GM13976 (cell line): ENCODE measurements around the gene CYP11A1.

Source experiments
- DNase-seq: peaks from one replicate; pipeline ENCODE4 v3.0.0; 2012; ENCODE audit warnings: low spot score
- CTCF ChIP-seq: IDR thresholded peaks from 2 replicates; pipeline ENCODE4 v1.5.1; 2012; ENCODE audit warnings: borderline replicate concordance, mild to moderate bottlenecking; ENCODE audit not compliant: insufficient read depth; ENCODE audit errors: extremely low read depth, missing control alignments, control extremely low read depth
- in situ Hi-C: fragments of 300-500 bp; cut with MboI; formaldehyde crosslinking; loops from one replicate; pipeline ENCODE4 v1.12.0; 2022; ENCODE audit warnings: low sequenced_read_pairs, mixed read lengths, inconsistent platforms; ENCODE audit not compliant: unreplicated experiment

The CYP11A1 gene

GRCh38 chr15:74375303-74375693 lies 7.9 kb upstream of the CYP11A1 start:
- TF ChIP-seq CTCF, result peak; percentile 82
- peak; percentile 84 for DNase-seq
- in situ Hi-C loops, result loop anchor here (5.0 kb wide), 1 partner anchor 247 kb away; no protein-coding TSS in a partner anchor

GRCh38 chr15:74374648-74375302 lies 7.3 kb upstream of the CYP11A1 start:
- in situ Hi-C loops, result loop anchor here (5.0 kb wide), 1 partner anchor 248 kb away; no protein-coding TSS in a partner anchor
- no peak for DNase-seq
- TF ChIP-seq CTCF, result no peak

DNA sequence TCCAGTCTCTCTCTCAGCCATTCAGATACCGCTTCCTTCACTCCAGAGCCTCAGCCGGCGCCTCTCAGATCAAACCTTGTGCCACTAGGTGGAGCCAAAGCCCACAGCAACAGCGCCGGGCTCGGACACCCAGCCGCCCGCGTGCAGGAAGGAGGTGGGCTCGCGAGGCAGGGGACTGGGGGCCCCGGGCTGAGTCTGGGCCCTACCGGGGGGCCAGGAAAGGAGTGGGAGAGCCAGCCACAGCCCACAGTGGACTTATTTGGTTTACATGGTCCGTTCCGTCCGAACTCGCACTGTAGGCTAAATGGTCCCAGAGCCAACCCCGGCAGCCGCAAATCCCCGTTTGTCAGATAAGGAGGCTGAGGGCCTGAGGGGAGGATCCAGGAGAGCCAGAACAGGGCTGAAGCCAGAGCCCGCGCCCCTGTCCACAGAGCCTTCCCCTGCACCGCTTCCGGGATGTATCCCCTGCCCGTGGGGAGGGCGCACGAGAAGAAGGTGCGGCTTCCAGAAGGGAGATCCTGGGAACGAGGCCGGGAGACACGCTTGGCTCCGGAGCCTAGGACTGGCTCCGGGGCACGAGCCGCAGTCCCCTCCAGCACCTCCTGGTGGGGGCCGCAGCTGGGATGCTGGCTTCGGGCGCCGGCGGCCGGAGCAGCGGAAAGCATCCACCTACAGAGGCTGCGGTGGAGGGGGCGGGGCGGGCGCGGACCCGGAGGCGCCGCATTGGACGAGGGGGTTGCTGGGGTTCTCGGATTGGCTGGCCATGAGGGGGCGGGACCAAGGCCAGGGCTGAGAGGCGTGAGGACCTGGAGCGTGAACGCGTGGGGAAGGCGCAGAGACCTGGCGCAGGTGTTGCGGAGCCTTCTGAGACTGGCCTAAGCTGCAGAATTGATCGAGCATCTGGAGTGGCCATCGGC lies 6.5 kb upstream of the CYP11A1 start:
- in situ Hi-C loops, result no loop called here
- TF ChIP-seq CTCF, result peak; percentile 84
- peak; percentile 97 for DNase-seq

DNA sequence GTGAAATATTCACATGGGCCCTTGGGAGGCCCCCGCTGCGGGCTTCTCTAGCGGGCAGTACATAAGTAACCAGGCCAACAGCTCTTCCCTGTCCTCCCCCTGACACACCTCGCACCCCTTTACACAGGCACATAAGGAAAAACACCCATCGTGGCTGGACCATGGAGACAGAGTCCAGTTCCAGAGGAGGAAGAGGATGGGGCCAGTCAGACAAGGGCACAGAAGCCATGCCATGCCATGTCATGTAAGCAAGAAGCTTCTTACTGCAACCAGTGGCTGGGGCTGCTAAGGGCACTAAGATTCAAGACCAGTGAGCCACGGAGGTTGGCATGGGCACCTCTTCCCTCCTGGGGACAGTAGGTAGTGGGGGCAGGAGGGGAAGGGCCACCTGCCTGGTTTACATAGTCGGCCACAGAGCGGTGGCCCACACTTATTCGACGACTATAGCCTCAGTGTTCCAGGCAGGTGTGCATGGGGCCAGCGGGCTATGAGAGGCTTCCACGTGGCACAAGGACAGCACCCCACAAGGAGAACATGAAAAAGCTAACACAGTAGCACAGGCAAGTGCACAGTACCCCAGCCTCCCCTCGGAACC lies 5.7 kb upstream of the CYP11A1 start:
- no peak for TF ChIP-seq CTCF
- in situ Hi-C loops, result no loop called here
- no peak for DNase-seq

DNA sequence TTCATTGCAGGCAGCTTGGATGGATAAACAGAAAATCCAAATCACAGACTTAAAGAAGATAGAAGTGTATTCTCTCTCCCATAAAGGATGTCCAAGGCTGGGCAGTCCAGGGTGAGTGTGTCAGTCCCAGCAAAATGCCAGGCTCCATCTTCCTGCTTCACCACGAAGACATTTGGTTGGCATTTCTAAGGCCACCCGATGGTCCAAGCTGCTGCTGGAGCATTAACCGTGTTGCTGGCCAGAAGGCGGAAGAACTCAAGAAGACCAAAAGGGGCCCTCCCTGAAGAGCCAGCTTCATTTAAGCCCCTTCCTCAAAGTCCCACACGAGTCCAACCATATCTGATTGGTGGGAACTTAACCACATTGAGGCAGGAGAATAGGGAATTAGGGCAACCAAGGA lies 3.0 kb upstream of the CYP11A1 start:
- TF ChIP-seq CTCF, result no peak
- no peak for DNase-seq
- in situ Hi-C loops, result no loop called here

DNA sequence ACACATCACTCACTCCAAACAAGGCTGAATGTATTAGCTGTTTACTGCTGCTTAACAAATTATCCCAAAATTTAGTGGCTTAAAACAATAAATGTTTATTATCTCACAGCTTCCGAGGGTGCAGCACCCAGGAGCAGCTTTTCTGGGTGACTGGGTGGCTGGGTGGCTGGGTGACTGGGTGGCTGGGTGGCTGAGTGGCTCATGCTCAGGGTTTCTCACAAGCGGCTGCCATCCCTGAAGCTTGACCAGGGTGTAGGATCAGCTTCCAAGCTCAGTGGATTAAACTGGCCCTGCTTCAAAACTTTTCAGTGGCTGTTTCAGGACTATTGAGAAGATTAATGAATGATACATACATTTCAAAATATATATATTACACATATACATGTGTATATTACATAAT lies 2.3 kb upstream of the CYP11A1 start:
- in situ Hi-C loops, result no loop called here

More for the DNA sequence above, 2.3 kb upstream of the CYP11A1 start:
- no peak for DNase-seq
- TF ChIP-seq CTCF, result no peak
